HUDEP-2 (cell line): ENCODE data around the gene SELENOS.

Source experiments
- DNase-seq, 76 experiments: peaks; one replicate each; lab custom pipeline; 2025; ENCODE audit not compliant: unreplicated experiment in 76 of 76; lab: John Stamatoyannopoulos, UW

The SELENOS gene

DNA sequence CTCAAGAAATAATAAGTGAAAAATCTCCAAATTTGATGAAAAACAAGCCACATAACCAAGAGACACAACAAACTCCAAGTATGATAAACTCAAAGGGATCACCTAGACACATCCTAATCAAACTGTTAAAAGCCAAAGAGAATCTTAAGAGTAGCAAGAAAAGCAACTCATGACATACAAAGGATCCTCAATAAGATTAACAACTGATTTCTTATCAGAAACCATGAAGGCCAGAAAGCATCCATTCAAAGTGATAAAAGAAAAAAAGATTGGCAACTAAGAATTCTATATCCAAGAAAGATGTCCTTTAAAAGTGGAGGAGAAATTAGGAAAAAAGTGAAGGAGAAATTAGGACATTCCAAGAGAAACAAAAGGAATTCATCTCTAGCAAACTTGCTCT is 49.0 kb downstream of the SELENOS start:
- DNase-seq, result no peak

- no peak for DNase-seq
These were observed 51.6 kb downstream of the SELENOS start for GRCh38 chr15:101225658-101226057.
